HG03066 (cell line): Measurements from ENCODE around the gene SSTR3.
"Not testable (repeated sequence)": the region's sequence is repeated elsewhere in the genome, so short reads cannot be mapped to it uniquely, and the experiment has no call there.

ENCODE experiments used
- ATAC-seq: cut with Tn5 transposase; IDR thresholded peaks from one replicate; pipeline ENCODE4 v1.9.1; 2021; ENCODE audit warnings: low read depth; ENCODE audit not compliant: unreplicated experiment

SSTR3 gene

GRCh38 chr22:37213218-37213855 lies 1.1 kb upstream of the SSTR3 start:
- ATAC-seq: no peak

- ATAC-seq: no peak
Observed at GRCh38 chr22:37211866-37212173, 457 bp downstream of the SSTR3 start.

- no peak for ATAC-seq
Observed at GRCh38 chr22:37211075-37211865, 1.0 kb downstream of the SSTR3 start.

GRCh38 chr22:37210041-37210803 lies 2.1 kb downstream of the SSTR3 start:
- no peak for ATAC-seq

- no peak for ATAC-seq
Observed at GRCh38 chr22:37209140-37209845, 3.0 kb downstream of the SSTR3 start.

- no peak for ATAC-seq
Observed at GRCh38 chr22:37208401-37209139, 3.7 kb downstream of the SSTR3 start.

GRCh38 chr22:37207981-37208380 lies 4.3 kb downstream of the SSTR3 start:
- ATAC-seq: no peak

GRCh38 chr22:37206841-37207821 lies 5.1 kb downstream of the SSTR3 start:
- no peak for ATAC-seq

GRCh38 chr22:37206118-37206840 lies 6.0 kb downstream of the SSTR3 start:
- ATAC-seq: no peak

- ATAC-seq: no peak
Observed at GRCh38 chr22:37205046-37205445, 7.2 kb downstream of the SSTR3 start.

GRCh38 chr22:37204045-37204655 lies 8.1 kb downstream of the SSTR3 start:
- no peak for ATAC-seq

- no peak for ATAC-seq
Observed at GRCh38 chr22:37203354-37204044, 8.8 kb downstream of the SSTR3 start.

- ATAC-seq: no peak
Observed at GRCh38 chr22:37202716-37203115, 9.6 kb downstream of the SSTR3 start.

- no peak for ATAC-seq
Observed at GRCh38 chr22:37202001-37202555, 10.2 kb downstream of the SSTR3 start.

- ATAC-seq: not testable (repeated sequence)
Observed at GRCh38 chr22:37201443-37201820, 10.8 kb downstream of the SSTR3 start.

- no peak for ATAC-seq
Observed at GRCh38 chr22:37199760-37200108, 12.5 kb downstream of the SSTR3 start.

GRCh38 chr22:37199103-37199759 lies 13.0 kb downstream of the SSTR3 start:
- peak; percentile 85 for ATAC-seq
